GM21717 (cell line): ENCODE data around the gene ENDOG.
"Not testable (repeated sequence)": the region's sequence is repeated elsewhere in the genome, so short reads cannot be mapped to it uniquely, and the experiment has no call there.

Source experiments
- ATAC-seq: cut with Tn5 transposase; IDR thresholded peaks from one replicate; pipeline ENCODE4 v1.9.1; 2021; ENCODE audit warnings: mild to moderate bottlenecking, moderate library complexity; ENCODE audit not compliant: unreplicated experiment

Gene ENDOG

DNA sequence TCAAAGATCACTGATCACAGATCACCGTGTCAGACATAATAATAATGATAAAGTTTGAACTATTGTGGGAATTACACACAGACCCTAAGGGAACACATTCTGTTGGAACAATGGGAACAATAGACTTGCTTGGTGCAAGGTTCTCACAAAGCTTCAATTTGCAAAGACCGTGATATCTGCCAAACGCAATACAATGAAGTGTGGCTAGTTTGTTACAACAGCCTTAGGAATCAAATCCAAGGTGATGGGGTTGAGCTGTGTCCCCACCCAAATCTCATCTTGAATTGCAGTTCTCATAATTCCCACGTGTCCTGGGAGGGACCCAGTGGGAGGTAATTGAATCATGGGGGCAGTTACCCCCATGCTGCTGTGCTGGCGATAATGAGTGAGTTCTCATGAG lies 42.6 kb downstream of the ENDOG start:
- no peak for ATAC-seq

DNA sequence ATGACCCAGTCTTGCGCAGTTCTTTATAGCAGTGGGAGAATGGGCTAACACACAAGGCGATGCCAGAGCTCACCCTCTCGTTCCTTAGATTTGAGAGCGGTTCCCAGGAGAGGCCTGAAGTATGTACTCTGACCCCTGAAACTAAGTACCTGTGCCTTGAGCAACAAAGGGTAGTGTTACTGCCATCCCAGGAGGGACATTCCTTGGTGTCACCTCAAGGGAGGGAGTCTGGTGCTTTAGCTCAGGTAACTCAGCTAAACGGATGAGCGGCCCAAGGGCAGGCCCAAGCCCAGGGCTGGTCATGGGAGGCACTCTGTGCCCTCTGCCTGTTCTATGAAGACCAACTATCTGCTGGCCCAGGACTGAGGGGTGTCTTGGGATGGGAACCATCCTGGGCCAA lies 43.2 kb downstream of the ENDOG start:
- no peak for ATAC-seq

DNA sequence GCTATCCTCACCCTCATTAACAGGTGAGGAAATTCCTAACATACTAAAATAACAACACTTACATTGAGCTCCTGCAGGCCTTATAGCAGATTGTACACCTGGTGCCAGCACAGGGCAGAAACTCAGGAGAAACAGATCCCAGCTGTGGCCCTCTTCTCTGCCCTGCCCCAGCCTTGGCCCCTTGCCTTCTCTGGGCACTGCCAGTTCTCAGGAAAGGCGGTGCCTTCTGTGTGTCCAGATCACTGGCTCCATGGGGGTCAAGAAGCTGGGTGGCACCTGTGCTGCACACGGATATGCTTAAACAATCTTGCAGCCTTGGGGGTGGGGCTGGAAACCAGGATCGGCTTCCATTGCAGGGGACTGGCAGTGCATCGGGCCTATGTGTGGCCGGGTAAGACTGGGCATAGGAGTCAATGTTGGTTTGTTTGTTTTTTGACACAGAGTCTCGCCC lies 44.1 kb downstream of the ENDOG start:
- ATAC-seq: no peak

DNA sequence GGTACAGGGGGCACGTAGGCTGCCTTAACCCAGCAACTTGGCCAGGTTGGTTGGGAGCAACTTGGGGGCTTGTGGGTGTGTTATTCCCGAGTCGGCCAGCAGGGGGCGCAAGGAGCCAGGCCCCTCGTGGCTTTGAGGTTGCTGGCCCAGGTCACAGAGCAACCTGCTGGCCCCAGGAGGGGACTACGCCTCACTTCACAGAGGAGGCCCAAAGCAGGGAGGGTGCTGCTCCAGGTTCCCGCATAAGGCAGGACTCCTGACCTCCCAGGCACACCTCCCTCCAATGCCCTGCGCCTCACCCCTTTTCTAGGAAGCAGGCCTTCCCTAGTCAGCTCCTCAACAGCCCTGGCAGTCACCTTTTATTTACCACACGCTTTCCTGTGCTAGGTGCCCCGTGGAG lies 45.3 kb downstream of the ENDOG start:
- no peak for ATAC-seq

DNA sequence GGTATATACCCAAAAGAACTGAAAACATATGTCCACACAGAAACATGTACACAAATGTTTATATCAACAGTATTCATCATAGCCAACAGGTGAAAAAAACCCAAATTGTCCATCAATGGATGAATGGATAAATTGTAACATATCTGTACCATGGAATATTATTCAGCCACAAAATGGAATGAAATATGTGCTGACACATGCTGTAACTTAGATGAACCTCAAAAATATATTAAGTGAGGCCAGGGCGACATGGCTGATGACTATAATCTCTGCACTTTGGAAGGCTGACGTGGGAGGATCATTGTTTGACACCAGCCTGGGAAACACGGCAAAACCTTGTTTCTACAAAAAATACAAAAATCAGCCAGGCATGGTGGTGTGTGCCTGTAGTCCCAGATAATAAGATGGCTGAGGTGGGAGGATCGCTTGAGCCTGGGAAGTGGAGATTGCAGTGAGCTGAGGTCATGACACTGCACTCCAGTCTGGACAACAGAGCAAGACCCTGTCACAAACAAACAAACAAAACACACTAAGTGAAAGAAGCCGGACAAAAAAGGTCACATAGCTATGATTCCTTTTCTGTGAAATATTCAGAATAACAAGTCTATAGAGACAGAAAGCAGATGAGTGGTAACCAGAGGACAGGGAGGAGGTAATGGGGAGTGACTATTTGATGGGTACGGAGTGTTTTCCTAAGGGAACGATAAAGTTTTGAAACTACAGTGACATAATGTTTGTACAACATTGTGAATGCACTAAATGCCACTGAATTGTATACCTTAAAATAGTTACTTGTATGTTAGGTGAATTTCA lies 52.0 kb downstream of the ENDOG start:
- ATAC-seq: no peak

DNA sequence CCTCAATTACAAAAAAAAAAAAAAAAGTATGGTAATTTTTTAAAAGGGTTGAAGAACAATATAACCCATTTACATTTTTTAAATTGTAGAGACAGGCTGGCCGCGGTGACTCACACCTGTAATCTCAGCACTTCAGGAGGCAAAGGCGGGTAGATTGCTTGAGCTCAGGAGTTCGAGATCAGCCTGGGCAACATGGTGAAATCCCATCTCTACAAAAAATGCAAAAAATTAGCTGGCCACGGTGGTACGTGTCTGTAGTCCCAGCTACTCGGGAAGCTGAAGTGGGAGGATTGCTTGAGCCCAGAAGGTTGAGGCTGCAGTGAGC lies 52.6 kb downstream of the ENDOG start:
- ATAC-seq: not testable (repeated sequence)
